Liver (tissue), 3 donors: ENCODE results near the gene RCSD1.

ENCODE experiments used
- EGR1 ChIP-seq, 2 donors: IDR thresholded peaks; 2 replicates each; pipeline ENCODE4 v1.6.1; 2016 to 2018; ENCODE audit warnings: antibody characterized with exemption in 2 of 2, low read depth in 2 of 2
- FOXA1 ChIP-seq: IDR thresholded peaks from 2 replicates; pipeline ENCODE4 v1.6.1; 2016; ENCODE audit warnings: antibody characterized with exemption
- JUND ChIP-seq, 2 donors: IDR thresholded peaks; 2 replicates each; pipeline ENCODE4 v1.6.1; 2016; ENCODE audit warnings: antibody characterized with exemption in 2 of 2
- YY1 ChIP-seq: IDR thresholded peaks from 2 replicates; pipeline ENCODE4 v1.6.1; 2016; ENCODE audit warnings: antibody characterized with exemption, mild to moderate bottlenecking
- TF ChIP-seq, protein P1 (sequence below): fragments of 150-350 bp; IDR thresholded peaks from 2 replicates; pipeline ENCODE4 v1.5.1; 2017; ENCODE audit warnings: improper control_type of control experiment, low read depth, low read length; ENCODE audit not compliant: missing input control
- TF ChIP-seq, protein P2 (sequence below): IDR thresholded peaks from 2 replicates; pipeline ENCODE4 v1.6.1; 2016; ENCODE audit warnings: antibody characterized with exemption
- TF ChIP-seq, protein P3 (sequence below): IDR thresholded peaks from 2 replicates; pipeline ENCODE4 v1.6.1; 2016; ENCODE audit warnings: antibody characterized with exemption, mild to moderate bottlenecking
- donor health status: healthy.
- donor health status: healthy.

DNA sequence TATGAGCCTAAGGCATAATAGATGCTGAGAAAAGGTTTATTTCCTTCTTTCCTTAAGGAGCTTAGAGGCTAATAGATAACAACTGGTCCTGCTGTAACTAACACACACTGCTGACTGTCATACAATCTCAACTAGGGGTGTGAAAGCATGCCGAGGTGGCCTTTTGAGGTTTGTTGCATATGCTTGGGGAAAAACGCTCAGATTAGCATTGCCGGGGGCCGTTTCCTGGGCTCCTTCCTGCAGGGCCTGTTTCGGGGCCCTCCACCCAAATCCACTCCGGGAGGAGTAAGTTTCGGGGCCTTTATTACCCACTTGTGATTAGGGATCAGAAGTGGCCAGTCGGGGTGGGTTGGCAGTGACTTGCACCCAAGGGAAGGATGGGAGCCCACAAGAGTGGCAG, 27.2 kb upstream of the RCSD1 start:
- TF ChIP-seq, protein P1, sequence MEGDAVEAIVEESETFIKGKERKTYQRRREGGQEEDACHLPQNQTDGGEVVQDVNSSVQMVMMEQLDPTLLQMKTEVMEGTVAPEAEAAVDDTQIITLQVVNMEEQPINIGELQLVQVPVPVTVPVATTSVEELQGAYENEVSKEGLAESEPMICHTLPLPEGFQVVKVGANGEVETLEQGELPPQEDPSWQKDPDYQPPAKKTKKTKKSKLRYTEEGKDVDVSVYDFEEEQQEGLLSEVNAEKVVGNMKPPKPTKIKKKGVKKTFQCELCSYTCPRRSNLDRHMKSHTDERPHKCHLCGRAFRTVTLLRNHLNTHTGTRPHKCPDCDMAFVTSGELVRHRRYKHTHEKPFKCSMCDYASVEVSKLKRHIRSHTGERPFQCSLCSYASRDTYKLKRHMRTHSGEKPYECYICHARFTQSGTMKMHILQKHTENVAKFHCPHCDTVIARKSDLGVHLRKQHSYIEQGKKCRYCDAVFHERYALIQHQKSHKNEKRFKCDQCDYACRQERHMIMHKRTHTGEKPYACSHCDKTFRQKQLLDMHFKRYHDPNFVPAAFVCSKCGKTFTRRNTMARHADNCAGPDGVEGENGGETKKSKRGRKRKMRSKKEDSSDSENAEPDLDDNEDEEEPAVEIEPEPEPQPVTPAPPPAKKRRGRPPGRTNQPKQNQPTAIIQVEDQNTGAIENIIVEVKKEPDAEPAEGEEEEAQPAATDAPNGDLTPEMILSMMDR = no peak
- TF ChIP-seq, protein P2, sequence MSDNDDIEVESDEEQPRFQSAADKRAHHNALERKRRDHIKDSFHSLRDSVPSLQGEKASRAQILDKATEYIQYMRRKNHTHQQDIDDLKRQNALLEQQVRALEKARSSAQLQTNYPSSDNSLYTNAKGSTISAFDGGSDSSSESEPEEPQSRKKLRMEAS = no peak
- no peak for TF ChIP-seq EGR1 (IDR thresholded peaks at IDR 0.05; ENCODE audit: low read depth in 2 of 2)
- TF ChIP-seq FOXA1 = no peak
- TF ChIP-seq, protein P3, sequence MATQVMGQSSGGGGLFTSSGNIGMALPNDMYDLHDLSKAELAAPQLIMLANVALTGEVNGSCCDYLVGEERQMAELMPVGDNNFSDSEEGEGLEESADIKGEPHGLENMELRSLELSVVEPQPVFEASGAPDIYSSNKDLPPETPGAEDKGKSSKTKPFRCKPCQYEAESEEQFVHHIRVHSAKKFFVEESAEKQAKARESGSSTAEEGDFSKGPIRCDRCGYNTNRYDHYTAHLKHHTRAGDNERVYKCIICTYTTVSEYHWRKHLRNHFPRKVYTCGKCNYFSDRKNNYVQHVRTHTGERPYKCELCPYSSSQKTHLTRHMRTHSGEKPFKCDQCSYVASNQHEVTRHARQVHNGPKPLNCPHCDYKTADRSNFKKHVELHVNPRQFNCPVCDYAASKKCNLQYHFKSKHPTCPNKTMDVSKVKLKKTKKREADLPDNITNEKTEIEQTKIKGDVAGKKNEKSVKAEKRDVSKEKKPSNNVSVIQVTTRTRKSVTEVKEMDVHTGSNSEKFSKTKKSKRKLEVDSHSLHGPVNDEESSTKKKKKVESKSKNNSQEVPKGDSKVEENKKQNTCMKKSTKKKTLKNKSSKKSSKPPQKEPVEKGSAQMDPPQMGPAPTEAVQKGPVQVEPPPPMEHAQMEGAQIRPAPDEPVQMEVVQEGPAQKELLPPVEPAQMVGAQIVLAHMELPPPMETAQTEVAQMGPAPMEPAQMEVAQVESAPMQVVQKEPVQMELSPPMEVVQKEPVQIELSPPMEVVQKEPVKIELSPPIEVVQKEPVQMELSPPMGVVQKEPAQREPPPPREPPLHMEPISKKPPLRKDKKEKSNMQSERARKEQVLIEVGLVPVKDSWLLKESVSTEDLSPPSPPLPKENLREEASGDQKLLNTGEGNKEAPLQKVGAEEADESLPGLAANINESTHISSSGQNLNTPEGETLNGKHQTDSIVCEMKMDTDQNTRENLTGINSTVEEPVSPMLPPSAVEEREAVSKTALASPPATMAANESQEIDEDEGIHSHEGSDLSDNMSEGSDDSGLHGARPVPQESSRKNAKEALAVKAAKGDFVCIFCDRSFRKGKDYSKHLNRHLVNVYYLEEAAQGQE = no peak
- TF ChIP-seq JUND (IDR thresholded peaks at IDR 0.05) = no peak
- no peak for TF ChIP-seq YY1
